Osteoblast (primary cell): Measurements from ENCODE around the gene TLCD4. TPM values are rescaled to one million over a fixed set of nuclear protein-coding genes. Genes with fewer than 3 reads are reported as not detected.

ENCODE experiments used
- DNase-seq: peaks from one replicate; pipeline ENCODE4 v3.0.0; 2011; ENCODE audit warnings: low spot score, mixed read lengths; ENCODE audit not compliant: insufficient read length; ENCODE audit errors: missing footprints
- H2AFZ ChIP-seq: 2 replicates; pipeline ENCODE4 v1.6.0; 2011; ENCODE audit warnings: mild to moderate bottlenecking, low read length
- H3K27ac ChIP-seq: 2 replicates; pipeline ENCODE4 v1.5.1; 2011; ENCODE audit warnings: mild to moderate bottlenecking, low read depth, low read length, moderate library complexity
- H3K27me3 ChIP-seq: 2 replicates; pipeline ENCODE4 v1.6.0; 2012; ENCODE audit warnings: mild to moderate bottlenecking, control low read depth, inconsistent platforms, low read length, moderate library complexity; ENCODE audit not compliant: insufficient read depth
- H3K36me3 ChIP-seq: 2 replicates; pipeline ENCODE4 v1.5.1; 2011; ENCODE audit warnings: mild to moderate bottlenecking, low read length, control low read depth, moderate library complexity; ENCODE audit not compliant: insufficient read depth
- H3K4me1 ChIP-seq: 2 replicates; pipeline ENCODE4 v1.5.1; 2011; ENCODE audit warnings: mild to moderate bottlenecking, low read length, control low read depth, moderate library complexity; ENCODE audit not compliant: insufficient read depth
- H3K4me2 ChIP-seq: 2 replicates; pipeline ENCODE4 v1.6.0; 2011; ENCODE audit warnings: mild to moderate bottlenecking, low read length; ENCODE audit not compliant: insufficient read depth
- H3K4me3 ChIP-seq: fragments of 200-600 bp; sonication (generic); 3 replicates; pipeline ENCODE4 v1.5.1; 2012; ENCODE audit warnings: mild to moderate bottlenecking, low read length, inconsistent platforms; ENCODE audit not compliant: insufficient read depth
- H3K79me2 ChIP-seq: 2 replicates; pipeline ENCODE4 v1.6.0; 2012; ENCODE audit warnings: mild to moderate bottlenecking, low read length, control low read depth, inconsistent platforms; ENCODE audit not compliant: insufficient read depth
- H3K9me3 ChIP-seq: 2 replicates; pipeline ENCODE4 v1.5.1; 2011; ENCODE audit warnings: low read depth, low read length, control low read depth
- H4K20me1 ChIP-seq: 2 replicates; pipeline ENCODE4 v1.6.0; 2012; ENCODE audit warnings: mild to moderate bottlenecking, low read length, control low read depth; ENCODE audit not compliant: insufficient read depth
- total RNA-seq: library from RNA; depleted of rRNA; stranded (reverse); fragments of >200 nt; gene quantifications from 2 replicates; pipeline ENCODE4 v1.2.3, GENCODE V29; 2012
- TF ChIP-seq, protein P1 (sequence below): IDR thresholded peaks from 2 replicates; pipeline ENCODE4 v1.5.1; 2011; ENCODE audit warnings: mild to moderate bottlenecking, low read depth, low read length, moderate library complexity; ENCODE audit errors: extremely low read depth

TLCD4 gene
- total RNA-seq, 1 donor: 2.2 TPM

- H3K79me2 ChIP-seq: no peaks in the 10 kb centered on the region
- peaks cover 7% of the 10 kb centered on the region for H3K27me3 ChIP-seq
- peaks cover 3% of the 10 kb centered on the region for H3K4me1 ChIP-seq
- DNase-seq: no peak
- no peaks in the 10 kb centered on the region for H3K36me3 ChIP-seq
- no peak overlapping the region for H3K4me3 ChIP-seq
- no peak overlapping the region for H2AFZ ChIP-seq
- H4K20me1 ChIP-seq: no peaks in the 10 kb centered on the region
- no peaks in the 10 kb centered on the region for H3K9me3 ChIP-seq
- TF ChIP-seq, protein P1, sequence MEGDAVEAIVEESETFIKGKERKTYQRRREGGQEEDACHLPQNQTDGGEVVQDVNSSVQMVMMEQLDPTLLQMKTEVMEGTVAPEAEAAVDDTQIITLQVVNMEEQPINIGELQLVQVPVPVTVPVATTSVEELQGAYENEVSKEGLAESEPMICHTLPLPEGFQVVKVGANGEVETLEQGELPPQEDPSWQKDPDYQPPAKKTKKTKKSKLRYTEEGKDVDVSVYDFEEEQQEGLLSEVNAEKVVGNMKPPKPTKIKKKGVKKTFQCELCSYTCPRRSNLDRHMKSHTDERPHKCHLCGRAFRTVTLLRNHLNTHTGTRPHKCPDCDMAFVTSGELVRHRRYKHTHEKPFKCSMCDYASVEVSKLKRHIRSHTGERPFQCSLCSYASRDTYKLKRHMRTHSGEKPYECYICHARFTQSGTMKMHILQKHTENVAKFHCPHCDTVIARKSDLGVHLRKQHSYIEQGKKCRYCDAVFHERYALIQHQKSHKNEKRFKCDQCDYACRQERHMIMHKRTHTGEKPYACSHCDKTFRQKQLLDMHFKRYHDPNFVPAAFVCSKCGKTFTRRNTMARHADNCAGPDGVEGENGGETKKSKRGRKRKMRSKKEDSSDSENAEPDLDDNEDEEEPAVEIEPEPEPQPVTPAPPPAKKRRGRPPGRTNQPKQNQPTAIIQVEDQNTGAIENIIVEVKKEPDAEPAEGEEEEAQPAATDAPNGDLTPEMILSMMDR: no peak
- H3K4me2 ChIP-seq: no peak overlapping the region
- H3K27ac ChIP-seq: no peak overlapping the region
Observed at GRCh38 chr1:95097426-95097825, 19.7 kb upstream of the TLCD4 start.

GRCh38 chr1:95098196-95098595, 19.0 kb upstream of the TLCD4 start:
- H3K27ac ChIP-seq: no peak overlapping the region
- H3K4me3 ChIP-seq: no peak overlapping the region
- H3K79me2 ChIP-seq: no peaks in the 10 kb centered on the region
- H3K27me3 ChIP-seq: peaks cover 10% of the 10 kb centered on the region
- peaks cover 3% of the 10 kb centered on the region for H3K4me1 ChIP-seq
- H2AFZ ChIP-seq: peak overlapping the region; percentile 37
- no peak for DNase-seq
- H3K36me3 ChIP-seq: no peaks in the 10 kb centered on the region
- H3K4me2 ChIP-seq: no peak overlapping the region
- no peaks in the 10 kb centered on the region for H3K9me3 ChIP-seq
- TF ChIP-seq, protein P1: no peak
- H4K20me1 ChIP-seq: no peaks in the 10 kb centered on the region

GRCh38 chr1:95108792-95109191, 8.4 kb upstream of the TLCD4 start:
- Histone ChIP-seq H3K4me2 (no peak overlapping the region), H4K20me1 (no peaks in the 10 kb centered on the region), H3K4me1 (no peaks in the 10 kb centered on the region), H3K79me2 (no peaks in the 10 kb centered on the region), H3K9me3 (no peaks in the 10 kb centered on the region), H3K27ac (no peak overlapping the region), H3K4me3 (no peak overlapping the region), H3K27me3 (peaks cover 6% of the 10 kb centered on the region), H3K36me3 (no peaks in the 10 kb centered on the region), H2AFZ (no peak overlapping the region)
- TF ChIP-seq, protein P1: no peak
- DNase-seq: no peak

- H2AFZ ChIP-seq: no peak overlapping the region
- no peak for DNase-seq
- TF ChIP-seq, protein P1: no peak
- H3K4me2 ChIP-seq: no peak overlapping the region
- peaks cover 6% of the 10 kb centered on the region for H3K27me3 ChIP-seq
- H3K9me3 ChIP-seq: no peaks in the 10 kb centered on the region
- H3K36me3 ChIP-seq: no peaks in the 10 kb centered on the region
- H3K79me2 ChIP-seq: no peaks in the 10 kb centered on the region
- H3K4me3 ChIP-seq: no peak overlapping the region
- no peaks in the 10 kb centered on the region for H3K4me1 ChIP-seq
- H4K20me1 ChIP-seq: no peaks in the 10 kb centered on the region
- H3K27ac ChIP-seq: no peak overlapping the region
Observed at GRCh38 chr1:95111014-95111413, 6.1 kb upstream of the TLCD4 start.
